ENCODE results near the gene VSNL1.
"Not testable (repeated sequence)": the region's sequence is repeated elsewhere in the genome, so short reads cannot be mapped to it uniquely, and the experiment has no call there.

VSNL1 gene

DNA sequence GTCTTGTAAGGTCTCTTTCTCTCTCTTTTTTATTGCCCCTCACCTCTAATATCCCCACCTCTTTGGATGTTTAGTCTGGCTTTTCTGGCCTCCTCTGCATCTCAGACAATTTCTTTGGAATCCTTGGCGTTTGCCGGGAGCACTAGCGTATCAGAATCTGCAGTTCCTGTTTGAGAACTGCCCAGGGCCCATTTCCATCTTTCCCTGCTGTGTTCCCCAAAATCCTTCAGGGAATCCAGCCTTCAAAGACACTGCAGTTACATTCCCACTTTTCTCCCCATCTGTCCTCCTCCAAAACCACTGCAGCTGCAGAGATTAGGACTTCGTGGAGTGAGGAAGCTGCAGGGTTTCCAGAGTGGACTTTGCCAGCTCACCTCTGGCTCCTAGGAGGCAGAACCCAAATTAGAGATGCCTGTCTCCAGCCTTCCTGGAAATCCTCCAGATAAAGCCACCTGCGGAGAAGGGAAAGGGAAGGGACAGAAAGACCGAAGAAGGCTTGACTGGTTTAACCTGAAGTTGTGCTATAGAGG lies 2.7 kb downstream of the VSNL1 start:
- no peak for DNase-seq

DNA sequence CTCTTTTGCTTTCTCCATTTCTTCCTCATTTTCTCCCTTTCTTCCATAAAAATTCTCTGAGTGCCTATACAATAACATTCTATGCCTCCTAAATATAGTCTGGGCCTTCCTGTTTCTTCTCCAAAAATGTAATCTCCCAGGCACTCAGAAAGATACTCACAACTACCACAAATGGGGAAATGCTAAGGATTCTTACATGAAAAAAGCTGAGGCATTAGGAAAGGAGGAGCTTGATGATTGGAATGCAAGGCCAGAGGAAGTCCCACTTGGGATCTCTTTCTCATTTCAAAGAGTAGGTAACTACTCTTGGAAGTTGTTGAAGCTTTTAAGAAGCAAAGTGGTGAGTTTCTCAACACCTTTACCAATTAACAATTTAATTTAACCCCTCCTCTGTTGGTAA lies 3.4 kb downstream of the VSNL1 start:
- no peak for DNase-seq

DNA sequence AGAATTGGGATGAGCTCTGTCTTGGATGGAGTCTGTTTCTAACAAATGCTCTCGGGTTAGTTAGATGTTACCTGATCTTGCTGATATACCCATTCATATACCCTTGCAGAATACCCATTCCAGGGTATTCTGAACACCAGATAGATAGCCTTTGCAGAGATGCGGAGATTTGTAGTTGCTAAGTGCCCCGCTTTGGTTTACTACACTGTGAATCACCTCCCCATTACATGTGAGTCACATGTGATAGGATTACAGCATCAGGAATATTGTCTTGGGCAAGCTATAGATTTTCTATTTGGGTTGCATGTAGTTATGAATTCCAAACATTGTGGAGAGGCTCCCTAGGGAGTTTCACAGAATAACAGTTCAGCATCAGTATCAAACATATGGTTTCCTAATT lies 3.8 kb downstream of the VSNL1 start:
- DNase-seq: no peak

DNA sequence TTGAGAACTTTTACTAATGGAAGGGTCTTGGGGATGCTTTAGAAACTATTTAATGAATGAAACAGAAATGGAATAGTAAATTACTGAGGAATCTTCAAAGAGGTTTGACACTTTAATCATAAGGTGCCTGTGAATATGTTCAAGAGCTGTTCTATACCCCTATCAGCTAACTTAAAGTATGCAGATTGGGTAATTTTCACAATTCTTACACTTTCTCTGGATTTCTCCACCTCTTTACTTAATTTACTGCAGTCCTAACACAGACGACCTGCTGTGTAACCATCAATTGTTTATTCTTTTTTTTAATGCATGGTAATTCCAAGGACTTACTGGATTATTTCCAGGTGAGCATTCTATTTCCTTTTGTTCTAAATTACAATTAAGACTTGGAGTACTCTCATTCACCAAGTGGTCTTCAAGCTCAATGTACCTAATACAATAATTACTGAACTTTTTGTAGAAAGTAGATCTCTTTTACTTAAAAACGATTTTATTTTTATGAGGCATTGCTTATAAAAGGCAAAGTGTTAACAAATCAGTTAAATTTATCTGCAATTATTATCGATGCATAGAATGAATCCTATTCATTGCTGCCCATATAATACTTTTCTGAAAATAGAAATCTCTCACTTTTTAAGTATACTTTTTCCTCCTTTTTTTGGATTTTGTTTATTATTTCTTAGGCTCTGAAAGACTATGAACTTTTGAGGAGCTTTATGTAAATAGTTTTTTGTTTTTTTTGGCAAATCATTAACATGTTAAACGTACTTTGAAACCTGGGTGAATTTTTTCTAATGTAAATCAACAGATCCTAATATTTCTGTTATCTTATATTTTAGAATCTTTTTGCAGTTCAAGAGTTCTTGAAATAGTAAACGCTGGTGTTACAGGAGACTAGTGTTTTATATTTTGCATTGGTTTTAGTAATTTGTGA lies 5.5 kb downstream of the VSNL1 start:
- no peak for DNase-seq

DNA sequence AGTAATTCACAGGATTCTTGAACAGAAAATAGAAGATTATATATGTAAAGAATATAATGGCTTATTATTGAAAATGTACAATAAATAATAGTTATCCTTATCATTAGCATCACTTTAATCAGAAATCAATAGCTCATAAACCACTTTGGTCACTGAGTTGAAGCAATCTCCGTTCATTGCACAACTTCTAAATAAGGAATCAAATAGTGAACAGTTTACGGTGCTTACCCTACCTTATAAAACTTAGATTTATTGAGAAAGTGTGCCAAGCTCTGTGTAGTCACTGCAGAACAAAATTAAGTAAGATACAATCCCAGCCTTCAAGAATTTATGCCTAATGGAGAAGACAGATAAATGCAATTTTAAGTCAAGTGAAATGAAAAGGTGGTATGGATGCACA lies 6.7 kb downstream of the VSNL1 start:
- DNase-seq: no peak

DNA sequence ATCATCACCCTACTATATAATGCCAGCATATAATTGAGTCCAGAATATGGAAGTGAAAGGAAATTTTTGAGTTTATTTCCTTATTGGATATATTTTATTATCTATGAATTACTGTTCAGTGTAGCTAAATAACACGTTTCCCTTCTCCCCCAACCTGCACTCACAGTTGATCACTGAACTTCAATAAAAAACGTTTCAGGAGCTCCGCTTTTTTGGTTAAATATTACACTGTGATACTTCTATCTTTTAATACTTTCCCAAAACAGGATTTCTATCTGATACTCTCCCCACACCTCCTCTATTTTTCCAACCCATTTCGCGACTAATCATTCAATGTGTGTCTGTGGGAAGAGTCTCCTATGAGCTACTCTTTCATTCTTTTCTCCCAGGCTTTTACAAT lies 7.2 kb downstream of the VSNL1 start:
- DNase-seq: no peak

DNA sequence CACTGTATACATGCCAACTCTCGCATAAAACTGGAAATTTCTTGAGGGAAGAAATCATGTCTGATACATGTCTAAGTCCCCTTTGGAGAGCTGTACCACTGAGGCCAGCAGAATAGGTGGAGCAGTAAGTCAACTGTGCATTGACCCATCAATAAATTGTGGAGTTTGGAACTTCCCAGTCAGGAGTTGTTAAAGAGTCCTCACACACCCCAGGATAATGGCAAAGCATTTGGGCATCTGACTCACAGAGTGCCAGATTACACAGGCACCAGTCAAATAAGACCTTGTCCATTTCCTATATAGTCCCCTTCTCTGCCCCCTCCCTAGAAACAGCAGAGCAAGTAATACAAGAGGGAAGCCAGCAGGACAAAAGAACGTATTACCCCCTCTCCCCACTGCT lies 10.4 kb downstream of the VSNL1 start:
- DNase-seq: no peak

DNA sequence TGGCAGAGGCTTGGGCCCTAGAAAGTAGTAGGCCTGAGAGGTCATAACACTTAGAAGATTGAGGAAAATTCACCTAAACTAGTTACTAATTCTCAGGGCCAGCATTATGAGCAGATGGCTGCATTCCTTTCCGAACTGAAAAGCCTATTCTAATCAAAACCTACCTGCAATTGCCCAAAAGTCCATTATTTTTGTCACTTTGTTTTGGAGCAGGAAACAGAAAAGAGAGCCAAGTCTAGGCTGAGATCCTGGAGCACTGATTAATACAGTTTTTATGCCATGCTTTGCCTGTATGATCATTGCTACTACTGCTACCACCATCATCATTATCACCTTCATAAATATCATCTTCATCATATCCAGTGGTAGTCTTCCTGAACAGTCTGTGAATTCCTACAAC lies 14.7 kb downstream of the VSNL1 start:
- DNase-seq: no peak

DNA sequence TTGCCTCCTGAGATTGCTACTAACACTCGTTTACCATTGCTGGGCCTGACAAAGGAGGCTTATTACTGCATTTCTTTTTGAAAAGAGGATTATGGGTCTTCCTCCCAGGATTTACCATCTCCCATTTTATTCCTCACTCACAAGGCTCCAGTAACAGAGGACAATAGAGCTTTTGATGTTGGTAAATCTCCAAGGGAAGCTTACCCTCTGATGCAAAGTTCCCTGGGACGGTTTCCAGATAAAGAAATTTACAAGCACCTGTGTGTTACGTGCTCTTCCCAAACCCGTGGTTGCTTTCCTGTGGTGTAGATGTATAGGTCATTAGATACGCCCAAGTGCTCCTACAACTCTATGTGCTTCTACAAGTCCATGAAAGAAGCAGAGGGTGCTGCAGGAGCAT lies 17.1 kb downstream of the VSNL1 start:
- DNase-seq: no peak

DNA sequence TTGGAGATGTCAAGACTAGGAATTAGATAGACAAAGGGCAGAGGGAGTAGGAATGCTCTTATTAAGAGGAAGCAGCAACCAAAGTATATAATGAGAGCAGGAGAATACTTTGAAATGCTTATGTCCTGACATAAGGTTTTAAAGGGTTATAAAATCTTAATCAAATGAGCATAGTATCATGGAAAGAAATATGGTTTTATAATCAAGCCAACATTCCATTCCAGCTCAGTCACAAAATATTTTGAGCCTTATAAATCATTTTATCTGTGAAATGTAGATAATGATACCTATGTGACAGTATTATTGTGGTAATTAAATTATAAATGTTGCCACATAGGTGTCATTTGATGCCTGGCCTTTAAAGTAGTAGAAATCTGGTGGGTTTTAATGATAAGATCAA lies 17.6 kb downstream of the VSNL1 start:
- DNase-seq: no peak

DNA sequence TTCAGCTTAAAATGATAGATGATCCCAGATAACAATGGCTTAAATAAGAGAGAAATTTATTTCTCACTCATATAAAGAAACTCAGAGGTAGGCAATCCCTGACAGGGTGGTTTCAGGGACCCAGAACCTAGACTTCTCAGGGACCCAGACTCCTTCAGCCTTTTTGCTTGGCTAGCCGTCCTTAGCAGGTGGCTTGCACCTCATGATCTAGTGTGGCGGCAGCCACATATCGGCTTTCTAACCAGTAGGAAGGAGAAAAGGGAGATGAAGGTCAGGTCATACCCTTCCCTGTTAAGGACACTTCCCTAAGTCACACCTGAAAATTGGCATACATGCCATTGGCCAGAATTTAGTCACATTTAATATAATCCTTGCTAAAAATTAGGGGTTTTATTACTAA lies 18.4 kb downstream of the VSNL1 start:
- DNase-seq: no peak

DNA sequence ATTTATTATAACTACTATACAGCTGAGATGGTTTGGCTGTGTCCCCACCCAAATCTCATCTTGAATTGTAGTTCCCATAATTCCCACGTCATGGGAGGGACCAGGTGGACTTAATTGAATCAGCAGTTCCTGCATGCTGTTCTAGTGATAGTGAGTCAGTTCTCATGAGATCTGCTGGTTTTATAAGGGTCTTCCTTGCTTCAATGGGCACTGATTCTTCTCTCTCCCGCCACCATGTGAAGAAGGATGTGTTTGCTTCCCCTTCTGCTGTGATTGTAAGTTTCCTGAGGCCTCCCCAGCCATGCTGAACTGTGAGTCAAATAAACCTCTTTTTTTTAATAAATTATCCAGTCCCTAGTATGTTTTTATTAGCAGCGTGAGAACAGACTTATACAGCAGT lies 25.2 kb downstream of the VSNL1 start:
- not testable (repeated sequence) for DNase-seq

DNA sequence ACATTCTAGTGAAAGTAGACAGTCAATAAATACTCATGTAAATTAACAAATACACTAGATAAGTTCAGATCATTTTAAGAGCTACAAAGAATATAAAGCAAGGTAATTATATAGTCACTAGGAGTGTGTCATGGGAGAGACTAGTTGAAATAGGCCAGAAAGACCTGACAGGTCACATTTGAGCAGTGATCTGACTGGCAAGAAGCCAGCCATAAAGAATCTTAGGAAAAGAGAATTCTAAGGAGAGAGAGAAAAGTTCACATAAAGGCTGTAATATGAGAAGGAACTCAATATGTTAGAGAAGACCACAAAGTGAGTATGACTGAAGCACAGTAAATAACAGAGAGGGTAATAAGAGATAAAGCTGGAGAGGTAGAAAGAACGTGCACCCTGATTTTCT lies 31.2 kb downstream of the VSNL1 start:
- DNase-seq: no peak

DNA sequence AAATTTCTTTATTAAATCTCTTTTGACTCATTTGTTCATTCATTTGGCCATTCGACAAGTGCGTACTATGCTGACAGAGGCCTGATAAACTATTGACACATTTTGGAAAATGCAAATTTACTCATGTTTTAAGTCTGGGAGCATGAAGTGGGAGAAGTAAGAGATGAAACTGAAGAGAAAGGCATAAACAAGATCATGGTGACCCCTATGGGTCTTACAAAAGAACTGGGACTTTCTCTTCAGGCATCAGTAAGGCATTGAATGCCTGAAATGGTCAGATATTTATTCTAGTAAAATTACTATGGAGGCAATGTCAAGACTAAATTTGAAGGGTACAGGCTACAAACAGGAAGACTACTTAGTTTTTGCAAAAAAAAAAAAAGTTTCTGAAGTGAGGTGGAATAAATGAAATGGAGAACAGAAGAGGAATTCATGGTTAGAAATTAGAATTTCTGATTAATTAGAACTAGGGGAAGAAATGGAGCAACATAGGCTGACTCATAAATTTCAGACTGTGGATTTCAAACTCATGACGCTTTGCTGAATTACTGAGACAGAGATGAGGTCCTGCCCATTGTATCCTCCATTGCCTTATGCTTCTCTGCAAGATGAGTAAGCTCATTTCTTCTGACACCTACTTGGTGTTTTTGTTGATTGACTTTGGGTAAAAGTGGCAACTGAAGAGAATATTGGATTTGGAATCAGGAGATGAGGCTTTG lies 32.7 kb downstream of the VSNL1 start:
- DNase-seq: no peak

DNA sequence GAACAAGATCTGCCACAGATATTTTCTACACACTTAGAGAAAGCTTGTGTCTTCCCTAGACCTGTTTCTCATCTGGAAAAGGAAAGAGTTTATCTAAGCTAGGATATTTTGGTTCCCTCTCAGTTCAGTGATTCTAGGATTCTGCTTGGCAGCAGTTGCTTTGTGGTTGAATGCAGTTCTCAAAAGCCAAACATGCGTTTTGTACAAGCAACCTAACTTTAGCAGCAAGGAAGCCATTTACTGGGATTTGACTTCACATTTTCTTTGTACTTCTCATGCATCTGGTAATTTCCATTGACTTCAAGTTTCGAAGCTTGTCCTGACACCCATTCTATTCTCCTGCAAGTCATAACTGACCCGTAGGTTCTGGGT lies 33.3 kb downstream of the VSNL1 start:
- DNase-seq: no peak

DNA sequence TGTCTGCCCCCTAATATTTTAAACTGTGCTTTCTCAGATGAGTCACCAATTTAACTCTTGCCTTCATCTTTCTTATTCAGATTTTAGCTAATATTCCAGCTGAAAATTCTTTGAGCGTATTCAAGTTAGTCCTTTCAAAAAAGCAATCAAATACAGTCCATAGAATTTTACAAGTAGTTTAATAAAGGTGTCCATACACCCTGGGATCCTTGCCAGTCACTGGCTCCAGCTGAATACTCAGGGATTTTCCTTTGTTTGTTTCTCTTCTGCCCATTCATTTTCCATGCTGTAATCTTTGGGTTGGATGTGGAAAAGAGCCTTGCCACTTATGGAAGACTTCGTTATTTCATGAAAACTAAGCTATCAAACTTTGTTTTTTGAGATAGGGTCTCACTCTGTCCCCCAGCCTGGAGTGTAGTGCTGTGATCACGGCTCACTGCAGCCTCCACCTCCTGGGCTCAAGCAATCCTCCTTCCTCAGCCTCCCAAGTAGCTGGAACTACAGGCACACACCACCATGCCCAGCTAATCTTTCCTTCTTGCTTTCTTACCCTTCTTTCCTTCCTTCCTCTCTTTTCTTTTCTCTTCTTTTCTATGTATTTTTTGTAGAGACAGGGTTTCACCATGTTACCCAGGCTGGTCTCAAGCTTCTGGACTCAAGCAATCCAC lies 34.0 kb downstream of the VSNL1 start:
- DNase-seq: no peak

DNA sequence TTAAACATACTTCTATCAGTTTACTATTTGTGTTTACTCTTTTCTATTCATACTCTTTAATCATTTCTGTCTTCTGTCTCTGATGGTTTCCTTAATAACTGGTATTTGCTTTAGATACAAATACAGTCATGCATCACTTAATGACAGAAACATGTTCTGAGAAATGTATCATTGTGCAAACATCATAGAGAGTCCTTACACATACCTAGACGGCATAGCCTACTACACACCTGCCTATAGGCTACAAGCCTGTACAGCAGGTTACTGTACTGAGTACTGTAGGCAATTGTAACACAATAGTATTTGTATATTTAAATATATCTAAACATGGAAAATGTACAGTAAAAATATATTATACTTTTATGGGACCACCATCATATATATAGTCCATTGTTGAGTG lies 36.3 kb downstream of the VSNL1 start:
- DNase-seq: no peak

DNA sequence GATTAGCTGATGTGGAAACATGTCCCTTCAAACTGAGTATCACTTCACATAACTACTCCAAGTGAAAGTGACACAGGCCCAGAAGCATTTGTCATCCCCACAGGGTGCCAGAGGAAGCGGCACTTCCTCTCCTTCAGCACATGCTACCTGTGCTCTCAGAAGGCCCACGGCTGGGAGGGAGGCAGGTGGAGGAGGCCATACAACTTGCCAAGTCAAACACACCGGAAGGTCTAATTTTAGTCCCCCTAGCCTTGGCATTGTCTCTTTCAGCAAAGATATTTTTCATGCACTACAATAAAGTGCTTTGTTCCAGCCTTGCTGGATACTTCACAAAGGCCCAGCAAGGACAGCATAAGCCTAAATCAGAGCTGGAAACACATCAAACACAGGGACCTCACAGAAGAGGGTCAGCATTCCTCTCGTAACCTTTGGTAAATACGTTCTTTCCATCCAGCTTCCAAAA lies 38.0 kb downstream of the VSNL1 start:
- DNase-seq: no peak

DNA sequence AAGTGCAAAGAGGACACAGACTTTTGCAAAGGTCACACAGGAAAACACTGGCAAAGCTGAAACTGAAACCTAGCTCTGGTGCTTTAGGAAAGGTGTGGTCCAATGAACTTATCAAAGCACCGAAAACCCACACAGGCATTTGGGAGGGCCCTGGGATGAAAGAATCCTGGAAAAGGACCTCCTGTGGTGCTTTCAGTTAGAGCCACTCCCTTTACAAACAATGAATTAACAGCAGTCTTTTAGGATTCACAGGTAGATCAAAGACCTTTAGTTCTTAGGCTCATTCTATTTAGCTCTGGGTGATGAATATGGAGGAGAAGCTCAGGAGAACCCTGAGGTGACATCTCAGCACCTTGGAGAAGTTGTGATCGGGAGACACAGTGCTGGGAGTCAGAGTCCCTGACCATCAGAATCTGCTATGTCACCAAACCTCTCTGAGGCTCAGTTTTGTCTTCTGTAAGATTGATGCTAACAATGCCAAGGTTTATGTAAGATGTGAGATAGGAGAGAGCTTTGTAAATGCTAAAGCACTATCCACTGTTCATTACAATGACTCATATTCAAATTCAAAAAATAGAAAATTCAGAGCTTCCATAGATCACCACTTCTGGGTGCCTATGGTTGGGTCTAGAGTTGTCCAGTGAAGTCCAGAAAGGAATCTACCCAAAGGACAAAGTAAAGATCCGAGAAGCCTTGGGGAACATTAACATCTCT lies 39.3 kb downstream of the VSNL1 start:
- no peak for DNase-seq

DNA sequence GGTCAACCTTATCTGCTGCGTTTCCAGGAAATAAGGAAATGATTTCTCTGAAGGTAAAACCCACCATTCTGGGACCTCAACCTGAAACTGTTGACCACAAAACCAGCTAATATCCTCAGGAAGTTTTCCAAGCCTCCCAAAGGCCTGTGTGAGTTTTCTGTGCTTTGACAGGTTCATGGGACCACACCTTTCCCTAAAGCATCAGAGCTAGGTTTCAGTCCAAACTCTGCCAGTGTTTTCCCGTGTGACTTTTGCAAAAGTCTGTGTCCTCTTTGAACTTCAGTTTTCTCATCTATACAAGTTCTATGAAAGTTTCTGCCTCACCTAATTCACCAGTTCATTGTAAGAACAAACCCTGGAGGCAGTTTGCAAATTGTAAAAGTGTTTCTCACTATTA lies 39.8 kb downstream of the VSNL1 start:
- no peak for DNase-seq

DNA sequence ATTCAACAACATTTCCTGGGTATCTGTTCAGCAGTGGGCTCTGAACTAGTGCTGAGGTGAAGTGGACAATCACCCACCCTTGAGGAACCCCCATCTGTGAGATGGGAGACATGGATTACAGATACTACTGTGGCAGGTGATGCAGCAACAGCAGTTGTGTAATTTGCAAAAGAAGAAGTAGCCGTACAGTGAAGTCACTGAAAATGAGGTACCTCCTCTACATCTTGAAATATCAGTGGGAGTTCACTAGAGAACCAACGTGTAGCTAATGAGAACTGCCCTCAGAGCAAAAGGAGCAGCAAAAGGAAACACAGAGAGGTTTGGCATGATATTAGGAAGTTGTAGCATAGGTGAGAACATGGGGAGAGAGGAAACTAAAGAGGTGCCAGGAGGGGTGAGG lies 41.3 kb downstream of the VSNL1 start:
- DNase-seq: no peak

DNA sequence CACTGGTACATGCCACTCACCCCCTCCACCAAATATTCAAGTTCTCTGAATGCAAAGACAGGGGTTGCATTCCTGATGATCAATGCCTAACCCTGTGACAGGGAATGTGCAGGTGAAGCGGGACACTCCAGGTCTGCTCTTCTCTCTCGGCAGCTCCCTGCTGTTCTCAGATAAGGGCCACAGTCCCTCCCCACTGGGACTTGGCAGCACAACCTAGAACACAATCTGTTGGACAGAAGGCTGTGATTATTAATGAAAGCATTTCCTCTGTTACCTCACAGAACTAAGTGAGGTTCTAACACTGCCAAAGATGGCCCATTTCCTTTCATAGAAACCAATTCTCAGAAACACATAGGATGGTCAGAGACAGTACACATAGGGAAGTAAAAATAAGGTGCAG lies 42.7 kb downstream of the VSNL1 start:
- DNase-seq: no peak

DNA sequence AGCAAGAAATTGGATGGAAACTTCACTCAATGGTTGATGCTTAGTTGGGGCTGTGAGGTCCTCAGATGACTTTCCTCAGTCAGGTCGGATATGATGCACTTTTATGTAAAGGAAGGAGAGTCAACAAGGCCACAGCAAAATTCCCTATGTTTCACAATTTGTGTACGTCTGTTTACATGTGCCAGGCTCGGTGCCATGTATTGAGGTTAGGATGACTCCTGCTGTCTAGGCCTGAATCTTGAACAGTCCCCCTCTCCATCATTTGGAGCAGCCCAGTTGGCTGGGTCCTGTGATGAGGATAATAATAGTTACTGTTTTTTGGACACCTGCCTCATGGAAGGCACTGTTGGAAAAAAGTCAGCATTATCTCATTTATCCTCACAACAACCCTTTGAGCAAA lies 43.1 kb downstream of the VSNL1 start:
- DNase-seq: no peak
